HG02610 (cell line): ENCODE results near the gene KIF14.

Experiments
- ATAC-seq: cut with Tn5 transposase; IDR thresholded peaks from one replicate; pipeline ENCODE4 v1.9.1; 2021; ENCODE audit warnings: mild to moderate bottlenecking, moderate library complexity; ENCODE audit not compliant: unreplicated experiment

Gene KIF14

GRCh38 chr1:200620273-200621131 is at the start of gene KIF14:
KIF14 (minus strand) TSS chr1:200620751; CDS start chr1:200618723, 2,028 bp downstream.
- peak; percentile 90 for ATAC-seq

- peak; percentile 88 for ATAC-seq
These were observed 49.0 kb upstream of the KIF14 start, which contains the start of gene DDX59 for GRCh38 chr1:200669314-200670241. DDX59 (minus strand) TSS chr1:200669907; CDS start chr1:200666740, 3,167 bp downstream.

DNA sequence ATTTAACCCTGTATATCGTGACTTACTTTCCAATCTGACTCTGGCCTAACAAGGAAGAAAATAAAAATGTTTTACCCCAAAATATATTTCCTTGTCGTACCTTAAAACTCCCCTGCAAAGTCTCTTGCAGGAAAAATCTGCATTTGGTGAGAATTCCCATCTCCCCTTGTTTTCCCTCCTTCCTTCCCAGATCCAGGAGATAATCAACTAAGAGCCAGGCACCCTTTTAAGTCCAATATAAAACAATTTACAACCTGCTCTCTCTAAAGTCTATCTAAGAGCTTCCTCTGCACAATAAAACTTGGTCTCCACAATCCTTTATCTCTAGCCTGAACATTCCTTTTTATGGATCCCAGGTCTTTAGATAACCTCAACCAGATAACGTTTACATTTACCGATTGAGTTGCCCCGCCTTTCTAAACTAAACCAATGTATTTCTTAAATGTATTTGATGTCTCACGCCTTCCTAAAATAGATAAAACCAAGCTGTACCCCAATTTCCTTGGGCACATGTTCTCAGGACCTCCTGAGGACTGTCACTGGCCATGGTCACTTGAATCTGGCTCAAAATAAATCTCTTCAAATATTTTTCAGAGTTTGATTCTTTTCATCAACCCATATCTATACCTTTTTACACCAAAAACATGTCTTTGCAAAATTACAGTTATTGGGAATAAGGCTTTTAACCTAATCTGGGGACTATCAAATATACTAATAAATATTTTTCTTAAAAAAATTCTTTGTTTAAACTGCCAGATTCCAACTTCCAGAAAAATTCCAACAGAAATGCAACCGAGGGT is 48.2 kb upstream of the KIF14 start:
- no peak for ATAC-seq

DNA sequence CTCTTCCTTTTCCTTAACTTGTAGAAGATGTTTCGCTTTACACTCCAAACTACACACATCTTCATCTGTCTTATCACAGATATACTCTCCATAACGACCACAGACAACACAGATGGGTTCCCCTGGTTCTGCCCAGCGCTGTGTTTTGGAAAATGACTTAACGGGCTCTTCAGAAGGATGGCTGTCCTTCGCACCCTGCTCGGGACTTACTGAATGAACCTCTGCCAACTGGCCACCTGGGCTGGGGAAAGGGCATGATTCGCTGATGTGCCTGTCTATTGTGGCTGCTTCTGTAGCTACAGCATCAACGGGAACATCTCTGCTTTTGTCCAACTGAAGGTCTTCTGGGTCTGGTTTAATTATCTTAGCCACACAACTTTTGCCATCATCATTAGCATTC is 45.8 kb upstream of the KIF14 start:
- ATAC-seq = no peak

DNA sequence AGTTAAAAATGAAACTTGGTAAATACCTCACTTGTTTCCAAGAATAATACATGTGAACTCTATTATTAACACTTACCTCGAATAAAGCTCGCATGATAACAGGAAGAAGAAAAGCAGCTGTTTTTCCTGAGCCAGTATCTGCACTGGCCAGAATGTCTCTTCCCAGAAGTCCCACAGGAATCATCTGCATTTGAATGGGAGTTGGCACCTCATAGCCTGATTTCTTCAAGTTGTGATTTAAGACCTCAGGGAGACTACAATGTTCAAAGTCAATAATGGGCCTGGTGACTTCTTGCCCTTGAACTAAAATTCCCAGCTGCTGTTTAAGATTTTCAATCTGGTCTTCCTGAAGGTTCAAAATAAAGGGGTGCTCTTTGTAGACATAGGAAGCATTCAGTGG is 45.3 kb upstream of the KIF14 start:
- ATAC-seq = no peak

DNA sequence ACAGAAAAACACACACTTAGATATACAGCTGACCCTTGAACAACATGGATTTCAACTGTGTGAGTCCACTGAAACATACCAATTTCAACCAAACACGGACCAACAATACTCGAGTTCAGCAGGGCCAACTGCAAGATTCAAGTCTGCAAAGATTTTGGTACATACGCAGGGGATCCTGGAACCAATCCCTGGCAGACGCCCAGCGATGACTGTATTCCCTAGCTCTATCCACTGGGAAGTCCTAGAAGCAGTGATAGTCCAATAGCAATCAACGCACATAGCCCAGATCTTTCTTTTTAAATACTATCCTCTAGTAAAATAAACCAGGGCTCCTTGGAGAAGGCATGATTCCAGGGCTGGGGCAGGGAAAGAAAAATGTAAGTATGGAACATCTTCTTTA is 40.2 kb upstream of the KIF14 start:
- ATAC-seq = no peak

- ATAC-seq = no peak
These were observed 38.7 kb upstream of the KIF14 start for GRCh38 chr1:200659269-200659668.

GRCh38 chr1:200658037-200658818 is 37.7 kb upstream of the KIF14 start:
- ATAC-seq = no peak

- ATAC-seq = peak; percentile 94
These were observed 34.1 kb upstream of the KIF14 start for GRCh38 chr1:200654660-200655059.

- ATAC-seq = peak; percentile 48
These were observed 32.5 kb upstream of the KIF14 start for GRCh38 chr1:200653022-200653462.

DNA sequence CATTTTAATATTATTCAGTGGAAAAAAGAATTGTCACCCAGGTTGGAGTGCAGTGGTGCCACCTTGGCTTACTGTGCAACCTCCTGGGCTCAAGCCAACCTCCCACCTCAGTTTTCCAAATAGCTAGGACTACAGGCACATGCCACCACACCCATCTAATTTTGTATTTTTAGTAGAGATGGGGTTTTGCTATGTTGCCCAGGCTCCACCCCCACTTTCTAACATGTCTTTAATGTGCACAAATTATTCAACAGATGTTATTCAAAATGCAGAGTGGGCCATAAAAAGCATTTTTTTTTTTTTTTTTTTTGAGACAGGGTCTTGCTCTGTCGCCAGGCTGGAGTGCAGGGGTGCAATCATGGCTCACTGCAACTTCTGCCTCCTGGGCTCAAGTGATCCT is 31.8 kb upstream of the KIF14 start:
- no peak for ATAC-seq

GRCh38 chr1:200646515-200646914 is 26.0 kb upstream of the KIF14 start:
- ATAC-seq = no peak

- no peak for ATAC-seq
These were observed 23.5 kb upstream of the KIF14 start for GRCh38 chr1:200644021-200644420.

DNA sequence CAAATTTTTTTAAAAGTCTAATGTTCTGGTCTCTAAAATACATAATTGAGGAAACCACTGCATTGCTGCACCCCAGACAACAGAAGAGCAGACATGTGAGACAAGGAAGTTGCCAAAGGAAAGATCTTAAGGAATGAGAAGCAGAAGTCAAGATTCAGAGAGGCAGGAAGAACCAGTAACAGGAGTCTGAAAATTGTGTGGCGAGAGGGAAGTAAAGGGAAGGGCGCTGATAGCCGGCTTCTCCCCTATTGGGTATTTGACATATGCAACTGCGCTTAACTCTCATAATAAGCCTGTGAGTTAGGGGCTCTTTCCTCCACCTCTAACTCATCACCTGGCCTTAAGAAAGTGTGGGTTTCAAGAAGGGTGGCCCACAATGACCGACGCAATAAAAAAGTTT is 21.9 kb upstream of the KIF14 start:
- no peak for ATAC-seq

DNA sequence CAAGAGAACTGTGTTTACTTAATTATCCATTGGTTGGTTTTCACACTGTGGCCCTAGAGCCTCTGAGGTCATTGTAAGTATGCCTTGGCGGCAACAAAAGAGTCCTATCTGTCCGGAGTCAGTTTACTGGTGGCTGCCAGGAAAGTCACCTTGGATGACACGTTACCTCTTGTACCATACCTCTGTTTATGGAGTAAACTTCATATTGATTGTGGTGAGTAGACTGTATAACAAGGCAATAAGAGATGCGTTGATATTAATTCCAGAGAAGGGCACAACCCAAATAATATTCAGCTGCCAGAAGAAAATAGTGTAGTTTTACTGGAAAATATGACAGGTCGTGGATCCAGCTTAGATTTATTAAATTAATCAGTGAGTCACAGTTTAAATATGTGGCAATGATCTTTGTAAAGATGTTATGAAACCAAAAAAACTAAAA is 20.4 kb upstream of the KIF14 start:
- no peak for ATAC-seq

- no peak for ATAC-seq
These were observed 19.9 kb upstream of the KIF14 start for GRCh38 chr1:200640373-200640962.

GRCh38 chr1:200638073-200638472 is 17.5 kb upstream of the KIF14 start:
- no peak for ATAC-seq

- no peak for ATAC-seq
These were observed 16.1 kb upstream of the KIF14 start for GRCh38 chr1:200636681-200637080.
